Measurements from ENCODE around the gene ATG9A.

The ATG9A gene

GRCh38 chr2:219213026-219213415 lies 16.4 kb downstream of the ATG9A start:
- TF ChIP-seq ZNF26 (tag by site-specific recombination; IDR thresholded peaks at IDR 0.05) (no peak), ATF2 (tag by site-specific recombination; IDR thresholded peaks at IDR 0.05; ENCODE audit: low read depth) (no peak), ZNF362 (tag by site-specific recombination; IDR thresholded peaks at IDR 0.05) (no peak), ZNF423 (tag by site-specific recombination; IDR thresholded peaks at IDR 0.05) (no peak), SCRT2 (tag by site-specific recombination; IDR thresholded peaks at IDR 0.05) (no peak)
- Histone ChIP-seq H3K27ac (ENCODE audit: extremely low read depth, low read depth, low read length) (no peak overlapping the region), H3K9me3 (ENCODE audit: control insufficient read depth, insufficient read depth, low read depth, low read length) (no peaks in the 10 kb centered on the region), H3K36me3 (ENCODE audit: control insufficient read depth in 2 of 2, insufficient read depth in 1 of 2, low read length in 2 of 2) (peaks cover 15 to 84% of the 10 kb centered on the region in 2 experiments; a peak in 2 of 3 replicates), H3K4me1 (ENCODE audit: control insufficient read depth, insufficient read depth, low read length) (peaks cover 2% of the 10 kb centered on the region; the same call in 1 of the 2 replicates), H3K4me3 (ENCODE audit: low read depth, low read length) (no peak overlapping the region)
- CTCF ChIA-PET = interaction anchor here (0.8 to 1.4 kb wide), 3 partner anchors 68 to 86 kb away, joined by 3 to 4 read pairs (median 3); no protein-coding TSS in a partner anchor
- POLR2A ChIA-PET = interaction anchor here (1.4 kb wide), 1 partner anchor 37 kb away, joined by 4 read pairs; no protein-coding TSS in a partner anchor

- Histone ChIP-seq H3K27ac (ENCODE audit: extremely low read depth, low read depth, low read length) (no peak overlapping the region), H3K4me3 (ENCODE audit: low read depth, low read length) (no peak overlapping the region), H3K9me3 (ENCODE audit: control insufficient read depth, insufficient read depth, low read depth, low read length) (no peaks in the 10 kb centered on the region), H3K36me3 (ENCODE audit: control insufficient read depth in 2 of 2, insufficient read depth in 1 of 2, low read length in 2 of 2) (peaks cover 15 to 82% of the 10 kb centered on the region in 2 experiments; a peak in 2 of 3 replicates), H3K4me1 (ENCODE audit: control insufficient read depth, insufficient read depth, low read length) (peaks cover 8% of the 10 kb centered on the region)
- no peak for TF ChIP-seq ZNF514 (tag by site-specific recombination; IDR thresholded peaks at IDR 0.05)
- TF ChIP-seq ZNF26 (tag by site-specific recombination; IDR thresholded peaks at IDR 0.05) = no peak
- no peak for TF ChIP-seq ZNF157 (tag by site-specific recombination; IDR thresholded peaks at IDR 0.05)
- no peak for TF ChIP-seq ZNF211 (tag by site-specific recombination; IDR thresholded peaks at IDR 0.05; ENCODE audit: low read depth)
- no peak for TF ChIP-seq ZNF132 (tag by site-specific recombination; IDR thresholded peaks at IDR 0.05; ENCODE audit: borderline replicate concordance)
- no peak for TF ChIP-seq ZFP37 (tag by site-specific recombination; IDR thresholded peaks at IDR 0.05)
- TF ChIP-seq ZNF777 (tag by site-specific recombination; IDR thresholded peaks at IDR 0.05; ENCODE audit: borderline replicate concordance) = no peak
- TF ChIP-seq KLF10 (tag by site-specific recombination; IDR thresholded peaks at IDR 0.05) = no peak
- no peak for TF ChIP-seq ZNF549 (tag by site-specific recombination; IDR thresholded peaks at IDR 0.05)
- TF ChIP-seq BCL11A (tag by site-specific recombination; IDR thresholded peaks at IDR 0.05; ENCODE audit: low read depth) = no peak
- TF ChIP-seq ZNF704 (tag by site-specific recombination; IDR thresholded peaks at IDR 0.05) = no peak
- TF ChIP-seq ZEB2 (tag by site-specific recombination; IDR thresholded peaks at IDR 0.05) = no peak
- no peak for TF ChIP-seq KLF7 (tag by site-specific recombination; IDR thresholded peaks at IDR 0.05; ENCODE audit: borderline replicate concordance)
- TF ChIP-seq ZNF785 (tag by site-specific recombination; IDR thresholded peaks at IDR 0.05) = no peak
- ChIA-PET CTCF (interaction anchor here (0.6 to 1.8 kb wide), 10 partner anchors 12 to 349 kb away, joined by 3 to 12 read pairs (median 4); partner anchors contain the start of gene SLC23A3), POLR2A (interaction anchor here (0.7 to 1.0 kb wide), 2 partner anchors 34 to 49 kb away, joined by 4 to 5 read pairs; partner anchors contain the start of gene CNPPD1)
These were observed 18.5 kb downstream of the ATG9A start for GRCh38 chr2:219210886-219211362.

Data from HEK293 (cell line).